Eye (tissue), 1 donor: ENCODE data around the gene LHFPL3.
"Not testable (repeated sequence)": the region's sequence is repeated elsewhere in the genome, so short reads cannot be mapped to it uniquely, and the experiment has no call there.

Experiments
- DNase-seq: peaks from one replicate; pipeline ENCODE4 v3.0.0-alpha.2; 2015

LHFPL3 gene

DNA sequence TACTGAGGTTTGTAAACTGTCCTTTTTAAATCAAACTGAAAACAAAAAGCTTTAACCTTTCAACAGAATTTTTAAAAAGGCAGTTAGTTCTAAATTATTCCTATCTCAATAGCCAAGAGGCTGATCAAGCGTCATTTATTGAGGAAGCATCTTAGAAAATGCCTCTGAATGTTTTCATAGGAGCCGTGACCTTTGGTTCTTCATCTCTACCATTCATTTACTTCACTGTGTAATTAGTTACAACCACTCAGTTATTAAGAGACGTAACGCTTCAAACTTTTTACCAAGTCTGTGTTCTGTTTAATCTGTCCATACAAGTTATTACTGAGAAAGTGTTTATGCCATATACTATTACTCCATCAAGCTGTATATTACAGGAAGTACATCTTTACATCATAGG is 578.2 kb downstream of the LHFPL3 start:
- no peak for DNase-seq

DNA sequence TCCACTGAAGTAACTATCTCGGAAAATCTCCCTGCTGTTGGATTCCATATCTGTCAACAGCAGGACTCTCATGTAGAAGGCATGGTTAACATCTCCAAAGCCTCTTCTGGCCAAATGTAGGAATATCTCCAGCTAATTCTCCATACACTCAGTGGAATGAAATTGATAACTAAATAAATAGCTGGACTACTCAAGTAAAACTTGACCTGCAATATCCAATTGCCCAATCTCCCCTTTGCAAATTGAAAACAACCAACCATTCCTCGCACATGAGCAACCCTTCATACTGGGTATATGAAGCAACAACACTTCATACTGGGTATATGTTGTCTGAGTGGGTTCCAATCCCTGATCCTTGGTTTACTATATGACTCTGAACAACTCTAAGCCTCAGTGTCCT is 580.2 kb downstream of the LHFPL3 start:
- DNase-seq = no peak

DNA sequence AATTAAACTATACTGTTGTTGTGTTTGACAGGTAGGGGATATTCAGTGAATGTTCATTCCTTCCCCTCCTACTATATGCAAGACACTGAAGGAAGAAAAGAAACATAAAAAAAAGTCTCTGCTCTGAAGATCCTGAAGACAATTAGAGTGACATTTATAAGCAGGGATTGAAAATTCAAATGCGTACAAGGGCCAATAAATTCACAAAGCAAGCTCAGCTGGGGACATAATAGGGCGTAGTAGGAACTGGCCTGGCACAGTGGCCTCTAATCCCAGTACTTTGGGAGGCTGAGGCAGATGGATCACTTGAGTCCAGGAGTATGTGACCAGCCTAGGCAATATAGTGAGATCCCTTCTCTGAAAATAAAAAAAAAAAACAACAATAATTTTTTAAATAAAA is 580.7 kb downstream of the LHFPL3 start:
- DNase-seq = no peak

DNA sequence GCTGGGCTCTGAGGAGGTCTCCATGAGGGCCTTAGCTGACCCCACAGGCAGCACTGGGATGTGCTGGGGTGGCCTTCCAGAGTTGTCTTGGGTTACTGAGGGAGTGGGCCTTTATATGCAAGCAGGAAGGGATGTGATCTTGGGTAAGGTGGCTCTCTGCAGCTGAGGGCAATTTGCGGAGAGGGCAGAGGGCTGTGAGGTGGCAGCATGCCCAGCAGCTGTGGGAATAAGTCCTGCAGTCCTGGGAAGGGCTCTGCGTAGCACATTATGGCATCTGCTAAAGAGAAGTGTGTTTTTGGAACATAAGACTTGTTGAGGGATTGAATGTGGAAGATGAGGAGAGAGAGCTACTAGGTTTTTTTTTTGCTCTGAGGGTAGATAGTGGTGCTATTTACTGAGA is 586.0 kb downstream of the LHFPL3 start:
- DNase-seq = no peak

DNA sequence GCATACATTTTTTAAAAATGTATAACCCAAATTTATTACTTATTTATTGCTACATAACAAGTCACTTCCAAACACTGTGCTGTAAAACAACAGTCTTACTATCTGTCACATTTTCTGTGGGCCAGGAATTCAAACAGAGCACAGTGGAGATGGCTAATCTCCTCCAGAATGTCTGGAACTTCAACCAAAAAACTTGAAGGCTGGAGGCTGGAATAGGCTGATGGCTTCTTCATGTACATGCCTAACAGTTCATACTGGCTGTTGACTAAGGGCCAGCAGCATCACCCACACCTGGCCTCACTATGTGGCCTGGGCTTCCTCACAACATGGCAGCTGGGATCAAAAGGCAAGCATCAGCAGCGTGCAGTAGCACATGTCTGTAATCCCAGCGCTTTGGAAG is 593.2 kb downstream of the LHFPL3 start:
- DNase-seq = no peak

DNA sequence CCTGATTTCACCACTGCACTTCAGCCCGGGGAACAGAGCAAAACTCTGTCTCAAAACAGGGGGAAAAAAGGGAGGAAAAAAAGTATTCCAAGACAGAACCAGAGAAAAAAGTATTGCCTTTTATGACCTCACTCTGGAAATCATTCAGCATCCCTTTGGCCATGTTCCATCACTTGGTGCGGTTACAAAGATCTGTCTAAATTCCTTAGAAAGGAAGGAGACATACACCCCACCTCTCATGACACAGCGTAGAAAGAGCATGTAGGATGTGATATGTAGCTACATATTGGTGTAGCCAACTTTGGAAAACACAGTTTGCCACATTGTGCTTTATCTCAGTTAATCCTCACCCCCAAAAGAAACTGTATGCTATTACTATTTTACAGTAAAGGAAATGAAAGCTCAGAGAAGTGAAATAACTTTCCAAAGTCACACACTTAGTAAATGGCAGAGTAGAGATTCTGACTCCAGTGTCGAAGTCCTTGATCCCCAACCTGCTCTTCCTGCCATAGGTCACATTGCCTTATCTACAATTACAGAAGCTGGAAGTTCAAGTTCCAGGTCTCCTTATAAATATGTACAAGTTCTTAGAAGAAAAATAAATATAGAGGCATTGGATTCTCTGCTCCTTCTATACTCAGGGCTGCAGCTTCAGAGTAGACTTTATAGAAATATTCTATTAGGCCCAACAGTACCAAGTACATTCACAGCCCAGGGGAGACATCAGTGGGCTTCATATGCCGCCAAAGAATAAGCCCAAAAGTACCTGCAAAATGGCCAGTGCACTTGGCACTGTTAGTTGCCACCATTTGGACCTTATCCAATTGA is 594.0 kb downstream of the LHFPL3 start:
- peak; percentile 29 for DNase-seq

DNA sequence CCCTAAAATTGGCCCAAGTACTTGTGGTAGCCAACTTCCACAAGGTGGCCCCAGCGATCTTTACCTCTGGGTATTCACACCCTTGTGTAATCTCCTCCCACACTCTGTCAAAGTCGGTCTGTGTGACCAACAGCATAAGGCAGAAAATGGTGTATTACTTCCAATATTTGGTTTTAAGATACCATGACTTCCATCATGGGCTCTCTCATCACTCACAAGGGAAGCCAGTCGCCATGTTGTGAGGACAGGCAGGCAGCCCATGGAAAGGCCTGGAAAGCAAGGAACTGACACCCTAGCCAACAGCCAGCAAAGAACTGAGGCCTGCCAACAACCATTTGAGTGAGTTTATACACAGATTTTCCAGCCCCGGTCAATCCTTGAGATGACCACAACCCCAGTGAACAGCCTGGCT is 594.6 kb downstream of the LHFPL3 start:
- peak; percentile 76 for DNase-seq

DNA sequence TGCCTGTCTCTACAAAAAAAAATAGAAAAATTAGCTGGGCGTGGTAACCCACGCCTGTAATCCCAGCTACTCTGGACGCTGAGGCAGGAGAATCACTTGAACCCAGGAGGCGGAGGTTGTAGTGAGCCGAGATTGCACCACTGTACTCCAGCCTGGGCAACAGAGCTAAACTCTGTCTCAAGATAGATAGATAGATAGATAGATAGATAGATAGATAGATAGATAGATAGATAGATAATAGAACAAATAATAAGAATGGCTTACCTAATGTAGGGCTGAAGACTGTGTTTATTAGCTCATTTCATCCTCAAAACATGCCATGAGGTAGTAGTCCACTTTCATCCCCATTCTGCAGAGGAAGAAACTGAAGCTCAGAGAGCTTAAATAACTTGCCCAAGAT is 597.8 kb downstream of the LHFPL3 start:
- not testable (repeated sequence) for DNase-seq

DNA sequence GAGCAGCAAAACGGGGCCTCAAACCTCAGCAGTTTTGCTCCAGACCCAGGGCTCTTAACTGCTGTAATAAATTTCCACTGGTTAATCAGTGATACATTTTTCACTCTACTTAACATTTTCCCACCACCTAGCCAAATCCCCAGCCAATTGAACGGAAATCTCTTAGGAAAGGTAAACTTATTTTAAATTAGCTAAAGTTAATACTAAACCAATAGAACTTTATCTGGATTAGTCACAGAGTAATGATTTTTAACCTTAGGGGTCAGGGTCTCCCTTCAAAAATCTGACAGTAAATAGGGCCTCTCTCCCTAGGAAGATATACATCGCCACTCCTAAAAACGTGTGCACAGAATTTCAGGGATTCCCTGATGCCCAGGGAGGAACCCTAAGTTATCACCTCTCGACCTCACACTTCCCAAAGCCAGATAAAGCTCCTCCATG is 598.2 kb downstream of the LHFPL3 start:
- DNase-seq = no peak

DNA sequence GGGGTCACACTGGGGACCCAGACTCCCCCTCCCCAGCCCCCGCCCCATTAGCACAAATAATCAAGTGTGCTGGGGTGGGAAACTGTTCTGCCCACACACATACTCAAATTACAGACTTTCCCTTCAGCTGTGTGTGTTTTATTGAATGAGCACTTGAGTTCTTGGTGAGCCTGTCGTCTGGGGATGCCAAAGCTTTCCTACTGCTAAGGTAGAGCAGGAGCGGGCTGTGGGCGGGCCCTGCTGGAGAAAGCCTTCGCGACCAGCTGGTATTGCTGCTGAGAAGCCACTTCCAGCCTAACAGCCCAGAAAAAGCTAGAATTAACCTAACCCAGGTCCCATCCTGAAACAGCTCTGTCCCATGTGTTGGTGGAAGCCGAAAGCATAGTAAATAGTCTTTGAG is 598.7 kb downstream of the LHFPL3 start:
- no peak for DNase-seq

DNA sequence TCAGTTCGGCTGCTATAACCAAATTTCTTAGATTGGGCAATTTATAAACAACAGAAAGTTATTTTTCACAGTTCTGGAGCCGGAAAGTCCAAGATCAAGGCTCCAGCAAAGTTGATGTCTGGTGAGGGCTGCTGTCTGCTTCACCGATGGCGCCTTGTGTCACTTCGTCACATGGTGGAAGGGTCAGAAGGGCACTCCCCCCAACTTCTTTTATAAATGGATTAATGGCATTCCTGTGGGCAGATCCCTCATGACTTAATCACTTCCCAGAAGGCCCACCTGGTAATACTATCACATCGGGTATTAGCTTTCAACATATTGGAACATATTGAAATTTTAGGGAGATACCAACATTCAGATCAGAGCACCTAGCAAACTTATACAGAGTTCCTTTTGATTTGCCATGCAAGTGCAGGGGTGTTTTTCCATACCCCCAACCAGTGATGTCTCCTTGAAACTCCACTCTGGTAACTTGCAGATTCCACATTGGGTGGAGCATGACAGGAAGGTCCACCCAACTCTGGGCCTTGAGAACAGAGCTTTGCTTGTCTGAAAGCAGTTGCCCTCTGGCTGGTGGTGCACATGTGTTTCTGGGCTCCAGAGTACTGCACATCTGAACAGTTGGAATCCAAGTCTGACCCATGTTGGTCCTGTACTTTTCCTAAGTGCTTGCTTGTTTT is 600.5 kb downstream of the LHFPL3 start:
- DNase-seq = no peak

DNA sequence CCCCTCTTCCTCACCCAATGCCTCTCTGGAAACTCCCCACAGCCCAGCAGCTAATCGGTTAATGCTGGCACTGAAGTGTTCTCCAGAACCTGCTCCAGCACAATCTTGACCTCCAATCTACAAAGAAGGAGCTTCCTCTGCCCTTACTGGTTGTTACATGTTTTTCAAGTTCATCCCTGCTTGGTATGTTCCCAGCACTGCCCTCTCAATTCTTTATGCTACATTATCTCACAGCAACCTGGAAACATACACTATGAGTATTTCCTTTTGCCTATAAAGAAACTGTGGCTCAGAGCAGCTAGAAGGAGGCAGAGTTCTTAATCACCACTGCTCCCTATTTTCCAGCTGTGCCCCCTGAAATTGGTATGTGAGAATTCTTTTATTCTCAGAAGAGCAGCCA is 601.5 kb downstream of the LHFPL3 start:
- DNase-seq = no peak

DNA sequence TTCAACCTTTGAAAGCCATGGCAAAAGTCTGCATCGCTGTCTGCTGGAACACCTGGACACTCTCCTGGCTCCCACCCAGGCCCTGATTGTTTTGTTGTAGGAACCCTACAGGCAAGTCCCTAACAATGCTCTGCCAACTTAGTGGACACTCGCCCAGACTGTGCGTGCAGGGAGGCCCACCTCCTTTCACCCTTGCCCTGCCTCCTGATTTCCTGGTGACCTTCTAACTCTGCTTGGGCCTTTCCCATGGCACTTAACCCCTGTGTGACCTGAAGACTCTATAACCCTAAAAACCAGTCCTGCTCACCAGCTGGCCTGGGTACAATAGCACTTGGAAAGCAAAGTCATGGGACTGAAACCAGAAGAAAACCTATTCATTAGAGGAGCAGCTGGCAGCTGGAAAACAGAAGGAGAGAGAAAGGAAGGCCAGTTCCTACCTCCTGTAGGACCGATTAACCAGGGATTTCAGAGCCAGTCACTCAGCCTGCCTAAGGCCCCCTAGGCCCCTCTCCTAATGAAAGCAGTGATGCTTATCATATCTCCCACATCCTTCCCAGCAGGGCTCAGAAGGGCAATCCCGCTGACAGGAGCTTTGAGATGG is 602.9 kb downstream of the LHFPL3 start:
- DNase-seq = peak; percentile 78

DNA sequence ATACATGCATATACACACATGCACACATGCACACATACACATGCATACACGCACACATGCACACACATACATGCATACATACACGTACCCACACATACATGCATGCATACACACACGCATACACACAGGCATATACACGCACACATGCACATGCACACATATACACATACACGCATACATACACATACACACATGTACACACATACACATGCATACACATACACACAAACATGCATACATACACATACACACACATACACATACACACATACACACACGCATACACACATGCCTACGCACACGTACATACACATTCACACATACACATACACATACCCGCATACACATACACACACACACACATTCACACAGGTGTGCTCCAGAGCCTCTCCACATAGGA is 604.6 kb downstream of the LHFPL3 start:
- DNase-seq = no peak

DNA sequence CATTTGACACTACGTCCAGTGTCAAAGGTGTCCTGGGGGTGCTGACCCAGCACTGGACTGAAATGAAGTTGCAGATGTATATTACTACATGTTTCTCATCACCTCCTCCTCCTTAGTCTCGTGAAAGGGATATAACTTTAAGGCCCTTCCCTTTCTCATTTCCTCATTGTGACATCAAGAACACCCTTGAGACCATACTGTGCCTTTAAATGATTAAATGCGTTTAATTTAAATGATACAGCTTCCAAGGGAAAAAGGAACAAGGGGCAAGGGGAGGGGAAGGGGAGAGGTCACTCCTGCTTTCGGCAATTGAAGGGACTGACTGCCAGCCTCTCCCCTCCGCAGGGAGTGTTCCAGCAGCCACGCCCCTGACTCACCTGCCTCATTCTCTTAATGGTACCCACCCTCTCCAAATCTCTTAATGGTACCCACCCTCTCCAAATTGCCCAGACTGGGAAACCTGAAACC is 605.2 kb downstream of the LHFPL3 start:
- DNase-seq = no peak

DNA sequence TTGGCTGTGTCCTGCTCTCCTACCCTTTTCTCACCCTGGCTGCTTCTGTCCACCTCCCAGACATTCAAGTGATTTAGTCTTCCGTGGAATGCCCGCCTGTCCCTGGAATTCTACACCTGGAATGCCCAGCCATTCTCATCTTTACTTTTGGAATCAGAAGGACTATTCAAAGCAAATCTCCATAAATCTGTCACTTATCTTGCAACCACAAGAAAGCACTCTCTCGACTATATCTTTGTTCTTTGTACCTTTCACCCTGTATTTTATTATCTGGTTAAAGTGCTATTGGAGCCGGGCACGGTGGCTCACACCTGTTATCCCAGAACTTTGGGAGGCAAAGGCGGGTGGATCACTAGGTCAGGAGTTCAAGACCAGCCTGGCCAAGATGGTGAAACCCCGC is 606.3 kb downstream of the LHFPL3 start:
- no peak for DNase-seq

DNA sequence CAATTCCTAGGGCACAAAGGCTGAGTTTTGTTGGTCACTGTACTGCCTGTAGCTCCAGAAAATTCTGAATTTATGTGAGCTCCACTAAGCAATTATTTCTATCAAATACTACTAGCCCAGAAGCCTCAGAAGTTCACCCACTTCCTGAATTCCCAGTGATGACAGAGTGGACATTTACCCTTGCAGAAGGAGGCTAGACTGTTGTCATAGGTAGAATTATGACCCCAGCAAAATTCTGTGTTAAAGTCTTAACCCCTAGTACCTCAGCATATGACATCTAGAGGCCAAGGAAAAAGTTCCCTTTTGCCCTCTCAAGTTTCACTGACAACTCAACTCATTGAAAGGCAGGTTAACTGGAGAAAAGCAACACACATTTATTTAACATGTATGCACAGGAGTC is 606.9 kb downstream of the LHFPL3 start:
- no peak for DNase-seq

DNA sequence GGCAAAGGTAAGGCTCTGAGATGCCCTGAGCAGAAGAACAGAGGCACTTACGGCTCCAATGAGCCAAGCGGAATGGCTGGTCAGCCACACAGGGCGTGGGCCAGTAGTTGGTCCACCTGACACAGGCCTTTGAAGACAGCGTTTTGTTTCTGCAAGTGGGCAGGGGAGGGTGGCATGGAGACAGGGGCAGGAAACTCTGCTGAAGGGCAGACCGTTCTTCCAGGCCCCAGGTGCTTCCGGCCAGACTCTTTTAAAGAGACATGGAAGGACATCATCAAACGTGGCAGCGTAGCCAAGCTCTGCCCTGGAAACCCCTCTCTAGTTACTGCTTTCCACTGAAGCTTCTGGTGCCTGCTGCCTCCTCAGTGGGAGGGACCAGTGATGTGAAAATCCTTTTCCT is 608.1 kb downstream of the LHFPL3 start:
- DNase-seq = no peak

DNA sequence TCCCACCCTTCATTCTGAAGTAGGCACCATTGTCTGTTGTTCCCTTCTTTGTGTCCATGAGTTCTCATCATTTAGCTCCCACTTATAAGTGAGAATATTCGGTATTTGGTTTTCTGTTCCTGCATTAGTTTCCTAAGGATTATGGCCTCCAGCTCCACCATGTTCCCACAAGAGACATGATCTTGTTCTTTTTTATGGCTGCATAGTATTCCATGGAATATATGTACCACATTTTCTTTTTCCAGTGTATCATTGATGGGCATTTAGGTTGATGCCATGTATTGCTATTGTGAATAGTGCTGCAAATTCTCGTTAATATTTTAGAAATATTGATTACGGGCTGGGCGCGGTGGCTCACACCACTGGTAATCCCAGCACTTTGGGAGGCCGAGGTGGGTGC is 609.1 kb downstream of the LHFPL3 start:
- DNase-seq = not testable (repeated sequence)

DNA sequence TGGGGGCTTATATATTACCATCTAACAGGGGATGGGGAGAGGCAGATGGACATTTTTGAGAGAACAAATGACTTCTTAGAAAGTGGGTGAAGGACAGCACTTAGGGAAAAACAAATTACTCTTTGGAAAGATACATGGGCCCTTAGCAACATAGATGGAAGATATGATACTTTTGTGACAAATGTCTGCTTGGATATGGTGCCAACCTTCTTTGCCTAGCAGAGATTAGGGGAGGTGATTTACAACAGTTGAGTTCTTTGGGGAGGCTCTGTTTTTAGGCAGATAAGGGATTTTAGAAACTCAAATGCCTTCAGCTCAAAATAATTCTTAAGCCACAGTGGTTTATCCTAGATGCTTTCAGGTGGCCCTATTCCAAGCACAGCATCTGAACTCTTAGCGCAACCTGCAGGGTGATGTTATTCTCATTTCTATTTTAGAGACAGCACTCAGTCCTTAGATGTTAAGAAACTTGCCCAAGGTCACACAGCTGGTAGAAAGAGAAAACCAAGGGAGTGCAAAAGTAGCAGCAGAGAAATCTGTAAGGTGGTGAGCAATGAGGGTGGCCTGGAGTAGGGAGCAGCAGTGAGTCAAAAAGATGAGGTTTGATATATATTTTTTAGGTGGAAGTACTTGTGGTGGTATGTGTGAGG is 610.5 kb downstream of the LHFPL3 start:
- DNase-seq = no peak

DNA sequence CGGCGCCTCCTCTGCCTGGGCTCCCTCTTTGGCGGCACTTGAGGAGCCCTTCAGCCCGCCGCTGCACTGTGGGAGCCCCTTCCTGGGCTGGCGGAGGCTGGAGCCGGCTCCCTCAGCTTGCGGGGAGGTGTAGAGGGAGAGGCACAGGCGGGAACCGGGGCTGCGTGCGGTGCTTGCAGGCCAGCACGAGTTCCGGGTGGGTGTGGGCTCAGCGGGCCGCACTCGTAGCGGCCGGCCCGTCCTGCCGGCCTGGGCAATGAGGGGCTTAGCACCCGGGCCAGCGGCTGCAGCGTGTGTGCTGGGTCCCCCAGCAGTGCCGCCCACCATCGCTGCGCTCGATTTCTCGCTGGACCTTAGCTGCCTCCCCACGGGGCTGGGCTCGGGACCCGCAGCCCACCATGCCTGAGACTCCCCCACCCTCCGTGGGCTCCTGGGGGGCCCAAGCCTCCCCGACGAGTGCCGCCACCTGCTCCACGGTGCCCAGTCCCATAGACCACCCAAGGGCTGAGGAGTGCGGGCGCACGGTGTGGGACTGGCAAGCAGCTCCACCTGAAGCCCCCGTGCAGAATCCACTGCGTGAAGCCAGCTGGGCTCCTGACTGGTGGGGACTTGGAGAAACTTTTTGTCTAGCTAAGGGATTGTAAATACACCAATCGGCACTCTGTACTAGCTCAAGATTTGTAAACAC is 611.8 kb downstream of the LHFPL3 start:
- no peak for DNase-seq

DNA sequence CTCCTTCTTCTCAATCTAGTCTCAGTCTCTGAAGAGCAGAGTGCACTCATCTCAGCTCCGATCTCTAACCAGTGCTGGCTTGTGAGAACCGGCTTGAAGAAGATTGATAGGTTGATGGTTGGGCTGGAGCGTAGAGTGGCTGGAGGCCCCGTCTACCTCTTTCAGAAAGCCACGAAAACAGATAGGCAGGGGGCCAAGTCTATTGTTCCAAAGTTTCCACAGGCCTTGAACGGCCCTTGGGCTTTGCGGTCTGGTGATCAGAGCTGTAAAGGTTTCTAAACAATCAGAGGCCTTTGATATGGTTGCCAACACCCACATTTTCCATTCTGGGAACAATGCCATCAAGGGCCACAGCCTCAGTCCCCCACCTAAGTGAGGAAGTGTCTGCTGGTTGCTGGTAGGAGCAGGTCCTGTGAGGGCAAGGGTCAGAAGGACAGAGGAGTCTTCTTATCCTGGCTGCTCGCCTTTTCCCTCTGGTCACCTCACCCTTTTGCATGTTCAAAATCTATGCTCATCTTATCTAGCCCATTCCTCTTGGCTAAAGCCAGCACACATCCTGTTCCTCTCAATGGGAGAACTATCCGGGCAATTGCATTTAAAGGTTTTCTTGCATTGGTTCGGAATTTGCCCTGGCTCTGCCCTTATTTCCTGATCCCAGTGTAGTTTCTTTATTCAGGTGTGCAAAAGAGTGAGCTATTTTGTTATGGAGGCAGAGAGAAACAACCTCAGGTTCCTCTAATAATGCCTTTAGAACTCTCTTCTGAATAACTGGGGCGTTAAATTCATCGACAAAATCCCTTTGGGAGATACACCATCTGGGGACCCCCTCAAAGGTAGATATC is 615.3 kb downstream of the LHFPL3 start:
- peak; percentile 47 for DNase-seq
